ENCODE data around the gene TOGARAM2. TPM values are rescaled to one million over a fixed set of nuclear protein-coding genes. Genes with fewer than 3 reads are reported as not detected.

The TOGARAM2 gene
- total RNA-seq, 1 experiment from 2014 or later, result 0.76 TPM

- Histone ChIP-seq H3K36me3 (ENCODE audit: control insufficient read depth in 1 of 2, insufficient read depth in 2 of 2, low read length in 2 of 2) (no peaks in the 10 kb centered on the region), H2AFZ (ENCODE audit: low read depth, low read length, poor library complexity, severe bottlenecking) (no peak overlapping the region), H3K4me2 (ENCODE audit: low read length) (no peak overlapping the region), H3K9me3 (ENCODE audit: control insufficient read depth in 1 of 2, insufficient read depth in 1 of 2, low read depth in 1 of 2, low read length in 2 of 2) (no peaks in the 10 kb centered on the region; a peak in 1 of 4 replicates), H4K20me1 (ENCODE audit: insufficient read depth) (no peaks in the 10 kb centered on the region), H3K27me3 (ENCODE audit: insufficient read depth, low read length) (no peaks in the 10 kb centered on the region), H3K4me1 (ENCODE audit: control insufficient read depth in 1 of 2, insufficient read depth in 2 of 2, low read length in 2 of 2) (no peaks in the 10 kb centered on the region), H3K27ac (ENCODE audit: low read depth, low read length) (no peak overlapping the region), H3K4me3 (replicated peaks in 1 of 2; ENCODE audit: low read depth in 1 of 2, low read length in 2 of 2) (no peak overlapping the region), H3K9ac (ENCODE audit: low read length) (no peak overlapping the region), H3K9me2 (ENCODE audit: insufficient read depth) (no peaks in the 10 kb centered on the region), H3K79me2 (ENCODE audit: insufficient read depth, low read length) (no peaks in the 10 kb centered on the region)
- no TSS peak for BruUV-seq (replicated peaks)
- ATAC-seq (no peak), DNase-seq (ENCODE audit: low read depth, low spot score) (no peak)
- CTCF ChIA-PET, result no interaction called here
- intact Hi-C loops (cut with micrococcal nuclease), result no loop called here
- RAD21 ChIA-PET (ENCODE audit: low non-redundant PET in 1 of 2, low total read pairs in 2 of 2, uncharacterized antibody in 2 of 2, unreplicated experiment in 2 of 2), result no interaction called here
- TF ChIP-seq ZFX (IDR thresholded peaks at IDR 0.05) (no peak), POLR2AphosphoS5 (IDR thresholded peaks at IDR 0.05; ENCODE audit: low read depth, low read length) (no peak), EZH2 (IDR thresholded peaks at IDR 0.05) (no peak), ELF1 (IDR thresholded peaks at IDR 0.05; ENCODE audit: borderline replicate concordance, low read depth) (no peak), ZNF274 (IDR thresholded peaks at IDR 0.05; ENCODE audit: low read depth, low read length) (no peak), SIN3A (IDR thresholded peaks at IDR 0.05; ENCODE audit: low read depth) (no peak), REST (IDR thresholded peaks at IDR 0.05; ENCODE audit: low read depth) (no peak), TCF7L2 (IDR thresholded peaks at IDR 0.05; ENCODE audit: borderline replicate concordance, extremely low read depth, insufficient read depth, insufficient read length) (no peak), EGR1 (IDR thresholded peaks at IDR 0.05; ENCODE audit: low read depth) (no peak), YY1 (IDR thresholded peaks at IDR 0.05; ENCODE audit: extremely low read depth, insufficient replicate concordance, low read depth, low read length) (no peak), SP1 (IDR thresholded peaks at IDR 0.05; ENCODE audit: low read depth) (no peak), FOSL1 (IDR thresholded peaks at IDR 0.05; ENCODE audit: low read depth) (no peak), CEBPB (IDR thresholded peaks at IDR 0.05; ENCODE audit: low read depth) (no peak), SRF (IDR thresholded peaks at IDR 0.05; ENCODE audit: low read depth) (no peak), ATF3 (IDR thresholded peaks at IDR 0.05) (no peak), RAD21 (IDR thresholded peaks at IDR 0.05; ENCODE audit: low read depth) (no peak), MAX (IDR thresholded peaks at IDR 0.05) (no peak), EZH2phosphoT487 (IDR thresholded peaks at IDR 0.05; ENCODE audit: borderline replicate concordance) (no peak), POLR2A (IDR thresholded peaks at IDR 0.05; ENCODE audit: borderline replicate concordance, extremely low read depth, insufficient read depth, insufficient read length) (no peak), CBX3 (IDR thresholded peaks at IDR 0.05; ENCODE audit: low read depth) (no peak)
- POLR2A ChIA-PET, result no interaction called here
These were observed 10.5 kb upstream of the TOGARAM2 start for GRCh38 chr2:28970464-28971160.
